Vagina (tissue), 2 donors: ENCODE data around the gene PSD2.

Experiments used
- CTCF ChIP-seq, 3 experiments: fragments of 450-650 bp in 2 of 3; fragments of 200-600 bp in 1 of 3; sonication (generic) in 1 of 3; IDR thresholded peaks; one replicate each; pipeline ENCODE4 v1.5.1; 2017 to 2019; ENCODE audit warnings: antibody characterized with exemption in 3 of 3, mild to moderate bottlenecking in 2 of 3, moderate library complexity in 2 of 3
- POLR2AphosphoS5 ChIP-seq, 2 donors: sonication (generic); formaldehyde crosslinking; IDR thresholded peaks; one replicate each; pipeline ENCODE4 v1.9.0; 2017; ENCODE audit warnings: antibody characterized with exemption in 2 of 2, mild to moderate bottlenecking in 2 of 2, low read depth in 1 of 2; ENCODE audit not compliant: insufficient read depth in 1 of 2

- no peak for TF ChIP-seq CTCF (IDR thresholded peaks at IDR 0.05)
- TF ChIP-seq POLR2AphosphoS5 (IDR thresholded peaks at IDR 0.05; ENCODE audit: insufficient read depth in 1 of 2, low read depth in 1 of 2) = no peak
Observed at GRCh38 chr5:139870677-139871076, 75.1 kb downstream of the PSD2 start.
